HG03439 (cell line): ENCODE measurements around the gene TTLL5.

Experiments used
- ATAC-seq: cut with Tn5 transposase; IDR thresholded peaks from one replicate; pipeline ENCODE4 v1.9.1; 2021; ENCODE audit warnings: mild to moderate bottlenecking, moderate library complexity; ENCODE audit not compliant: unreplicated experiment

Gene TTLL5

DNA sequence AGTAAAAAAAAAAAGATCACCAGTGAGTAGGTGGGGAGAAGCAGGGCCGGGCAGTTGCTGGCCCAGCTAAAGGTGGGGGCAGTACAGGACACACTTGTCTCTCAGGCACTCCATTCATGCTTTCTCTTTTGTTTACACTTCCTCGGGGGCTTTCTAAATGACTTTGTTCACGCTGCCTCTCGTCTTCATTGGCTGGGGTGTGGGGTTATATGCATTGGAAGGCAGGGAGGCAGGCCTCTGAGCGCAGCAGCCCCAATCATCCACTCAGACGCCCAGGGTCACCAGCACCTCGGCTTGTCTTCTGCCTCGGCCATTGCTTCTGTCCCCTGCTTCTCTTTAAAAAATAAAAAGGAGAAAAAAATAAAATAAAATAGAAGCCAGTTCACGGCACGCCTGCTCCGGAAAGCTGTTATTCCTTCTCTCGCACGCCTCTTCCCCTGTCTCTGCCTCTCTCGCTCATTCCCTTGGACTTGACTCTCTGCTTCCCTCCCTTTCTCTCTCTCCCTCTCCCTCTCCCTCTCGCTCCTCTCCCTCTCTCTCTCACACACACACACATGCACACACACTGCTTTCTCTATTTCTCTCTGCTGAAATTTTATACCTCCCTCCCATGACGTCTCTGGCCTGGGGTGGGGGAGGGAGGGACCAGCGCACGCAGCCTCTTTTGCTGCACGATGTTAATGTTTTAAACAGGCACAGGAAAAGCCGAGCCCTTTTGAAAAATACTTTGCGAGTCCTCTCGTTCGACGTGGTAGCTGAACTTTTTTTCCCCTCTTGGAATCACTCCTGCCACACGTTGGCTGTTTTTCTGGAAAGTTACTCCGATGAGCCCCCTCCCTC, 320.6 kb downstream of the TTLL5 start, which contains the start of gene TGFB3:
TSS of gene TGFB3 (minus strand) at position 570 of the 840 bp plus-strand sequence. CDS start 1,102 bp downstream, outside the sequence.
- ATAC-seq, result peak; percentile 50

DNA sequence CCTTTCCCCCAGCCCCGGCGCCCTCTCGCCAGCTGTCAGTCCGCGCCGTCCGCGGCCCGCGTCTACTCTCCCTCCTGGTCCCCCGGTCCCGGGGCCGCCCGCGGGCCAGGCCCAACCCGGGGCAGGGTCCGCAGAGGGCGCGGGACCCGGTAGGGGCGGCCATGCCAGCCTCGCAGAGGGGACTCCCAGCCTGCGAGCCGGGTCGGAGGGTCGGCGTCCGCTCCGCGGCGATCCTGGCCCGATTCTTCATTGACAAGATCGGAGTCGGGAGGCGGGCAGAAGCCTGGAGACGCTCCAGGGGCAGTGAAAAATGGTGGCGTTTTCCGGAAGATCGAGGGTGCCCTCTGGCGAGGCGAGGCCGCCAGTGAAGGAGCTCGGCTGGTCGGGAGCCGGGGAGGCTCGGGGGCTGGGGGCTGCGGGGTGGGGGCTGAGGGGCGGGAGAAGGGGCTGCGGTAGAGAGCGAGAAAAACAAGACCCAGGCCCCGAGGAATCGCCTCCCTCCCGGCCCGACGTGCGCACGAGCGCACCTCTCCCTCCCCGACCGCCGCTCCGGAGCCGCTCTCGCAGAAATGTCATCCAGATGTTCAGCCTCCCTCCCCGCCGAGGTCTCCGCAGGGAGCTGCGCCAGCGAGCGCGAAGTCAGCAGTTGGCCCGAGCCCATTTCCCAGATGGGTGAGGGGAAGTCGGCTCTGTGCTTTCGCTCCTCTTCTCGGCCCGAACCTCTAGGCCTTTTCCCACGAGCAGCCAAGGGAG, 321.4 kb downstream of the TTLL5 start:
- ATAC-seq, result no peak

DNA sequence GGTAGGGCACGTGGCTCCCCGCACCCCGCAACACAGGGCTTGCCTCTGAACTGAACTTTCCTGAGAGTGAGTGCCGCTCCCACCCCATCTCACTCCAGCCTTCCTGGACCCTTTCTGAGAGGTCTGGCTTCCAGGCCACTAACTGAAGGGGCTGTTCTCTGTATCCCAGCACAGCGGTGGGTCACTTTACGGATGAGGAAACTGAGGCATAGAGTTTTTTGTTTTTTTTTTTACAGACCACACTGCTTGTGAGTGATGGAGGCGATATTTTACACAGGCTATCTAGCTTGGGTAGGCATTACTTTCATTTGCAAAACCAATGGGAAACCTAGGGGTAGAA, 321.9 kb downstream of the TTLL5 start:
- ATAC-seq, result no peak

- no peak for ATAC-seq
Observed at GRCh38 chr14:75984674-75985073, 323.6 kb downstream of the TTLL5 start.

DNA sequence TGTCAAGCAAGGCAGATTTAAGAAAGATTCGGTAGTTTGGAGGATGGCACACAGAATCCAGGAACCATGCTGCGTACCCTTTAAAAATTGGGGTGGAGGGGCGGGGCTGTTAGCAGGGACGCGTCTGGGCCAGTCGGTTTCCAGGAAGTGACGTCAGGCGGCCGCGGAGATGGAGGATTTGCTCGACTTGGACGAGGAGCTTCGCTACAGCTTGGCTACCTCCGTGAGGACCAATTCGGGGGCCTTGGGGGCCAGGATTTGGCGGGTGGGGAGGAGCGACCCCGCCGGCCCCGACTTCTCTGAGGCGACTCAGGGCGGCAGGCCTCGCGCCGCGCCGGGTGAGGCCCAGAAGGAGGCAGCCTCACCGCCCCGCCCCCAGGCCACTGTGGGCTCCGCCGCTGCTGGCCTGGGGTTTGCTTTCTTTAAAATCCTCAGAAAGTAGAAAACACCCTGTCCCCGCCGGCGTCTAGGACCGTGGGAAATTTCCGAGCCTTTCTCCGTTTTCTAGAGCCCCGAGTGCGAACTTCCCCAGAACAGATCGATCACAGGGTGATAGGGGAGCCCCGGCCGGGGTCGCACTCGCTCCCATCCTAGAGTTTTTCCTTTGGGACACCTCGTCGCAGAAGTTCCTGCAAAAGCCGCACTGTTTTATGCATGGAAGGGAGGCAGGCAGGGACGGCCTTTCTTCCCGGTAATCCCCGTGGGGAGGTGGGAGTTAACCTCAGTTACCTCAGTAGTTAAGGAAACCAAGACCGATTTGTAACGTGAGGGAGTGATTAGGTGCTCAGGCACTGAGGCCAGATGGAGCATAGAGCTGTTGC, 324.8 kb downstream of the TTLL5 start, which contains the start of gene IFT43:
TSS of gene IFT43 (plus strand) at position 146 of the 821 bp plus-strand sequence. CDS start at position 170, 24 bp downstream.
- ATAC-seq, result peak; percentile 65

DNA sequence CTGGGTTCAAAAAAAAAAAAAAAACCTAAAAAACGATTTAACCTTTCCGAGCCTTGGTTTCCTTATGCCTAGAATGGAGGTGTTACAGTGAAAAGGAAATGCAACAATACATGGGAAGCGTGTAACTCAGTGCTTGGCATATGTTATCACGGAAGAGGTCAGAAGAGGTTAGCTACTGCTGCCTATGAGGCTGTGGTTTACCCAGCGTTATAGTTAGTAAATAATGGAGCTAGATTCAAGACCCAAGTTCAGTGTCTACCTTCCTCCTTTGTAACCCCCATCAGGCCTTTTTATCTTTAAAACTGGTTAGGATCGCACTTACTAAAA, 325.4 kb downstream of the TTLL5 start:
- no peak for ATAC-seq

- ATAC-seq, result no peak
Observed at GRCh38 chr14:75987201-75987970, 326.3 kb downstream of the TTLL5 start.

DNA sequence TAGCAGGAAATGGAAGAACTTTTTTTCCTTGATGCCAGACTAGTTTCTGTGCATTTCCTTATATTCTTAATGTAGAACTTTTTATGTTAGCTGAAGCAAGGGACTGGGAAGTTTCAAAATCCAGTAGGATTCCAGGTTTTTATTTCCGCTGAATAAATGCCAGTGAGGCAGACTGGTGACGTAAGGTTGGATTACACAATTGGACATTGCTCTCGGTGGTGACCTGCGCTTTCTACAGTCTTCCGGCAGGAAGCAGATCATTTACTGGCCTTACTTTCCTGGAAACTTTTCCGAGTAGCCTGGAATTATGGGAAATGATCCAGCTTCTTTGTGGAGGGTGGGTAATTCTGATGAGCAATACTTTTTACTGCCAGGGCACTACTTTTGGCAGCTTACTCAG, 328.1 kb downstream of the TTLL5 start:
- ATAC-seq, result no peak

DNA sequence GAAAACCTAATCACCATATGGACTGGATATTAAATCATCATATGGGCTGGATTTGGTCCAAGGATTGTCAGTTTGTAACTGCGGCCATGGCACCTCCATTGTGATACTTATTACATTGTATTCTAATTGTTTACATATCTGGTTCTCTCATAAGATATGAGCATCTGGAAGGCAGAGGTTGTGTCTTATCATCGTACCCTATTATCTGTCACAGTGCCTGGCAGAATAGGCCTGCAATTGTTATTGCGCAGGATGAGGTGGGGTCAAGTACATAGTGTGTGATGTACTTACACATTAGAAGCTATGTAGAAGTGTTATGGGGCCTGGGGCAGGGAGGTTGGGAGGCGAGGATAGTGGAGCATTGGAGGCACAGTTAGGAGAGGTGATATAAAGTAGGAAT, 329.3 kb downstream of the TTLL5 start:
- no peak for ATAC-seq

DNA sequence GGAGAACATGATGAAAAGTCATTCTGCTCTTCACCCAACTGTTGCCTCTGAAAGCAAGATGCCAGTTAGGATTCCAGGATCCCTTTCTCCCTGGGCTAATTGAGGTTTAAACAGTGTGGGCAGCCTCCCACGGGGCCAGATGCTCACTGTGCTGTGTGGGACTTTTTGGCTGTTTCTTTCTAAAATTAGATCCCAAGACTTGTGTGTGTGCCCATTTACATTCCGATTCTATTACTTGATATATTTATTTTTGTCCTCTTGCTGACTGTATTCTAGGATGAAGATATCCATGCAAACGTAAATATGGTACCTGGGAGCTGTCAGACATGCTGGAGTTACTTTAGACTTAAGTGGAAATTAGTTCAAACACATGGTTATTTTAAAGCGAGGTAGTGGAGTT, 330.7 kb downstream of the TTLL5 start:
- no peak for ATAC-seq

- no peak for ATAC-seq
Observed at GRCh38 chr14:75993567-75994041, 332.6 kb downstream of the TTLL5 start.

DNA sequence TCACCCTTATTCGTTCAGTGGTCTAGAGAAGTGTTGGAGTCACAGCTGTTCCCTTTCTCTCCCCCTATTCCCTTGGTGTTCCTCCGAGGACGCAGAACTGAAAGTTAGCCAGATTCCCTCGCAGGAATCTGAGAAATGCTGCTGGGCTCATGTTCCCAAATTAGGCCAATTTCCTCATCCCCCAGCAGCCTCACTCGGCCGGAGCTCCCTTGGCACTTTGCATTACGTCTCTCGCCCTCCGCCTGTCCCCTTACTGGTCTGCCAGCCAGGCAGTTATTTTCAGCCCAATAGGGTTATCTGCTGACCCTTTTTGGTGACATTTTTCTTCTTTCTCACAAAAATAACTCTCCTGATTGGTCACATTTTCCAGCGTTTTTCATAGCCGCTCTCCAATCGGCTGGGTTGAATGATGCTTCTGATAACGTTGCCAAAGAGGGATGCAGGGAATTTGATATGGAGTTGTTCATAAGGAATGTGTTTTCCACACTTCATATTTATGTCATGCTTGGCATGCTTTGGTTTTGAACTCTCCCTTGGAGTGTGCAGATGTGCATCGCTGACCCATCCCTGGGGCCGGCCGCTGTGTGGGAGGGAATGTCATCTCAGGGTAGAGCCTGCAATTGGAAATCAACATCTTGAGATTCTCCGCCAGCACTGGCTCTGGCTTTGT, 334.5 kb downstream of the TTLL5 start:
- ATAC-seq, result no peak

DNA sequence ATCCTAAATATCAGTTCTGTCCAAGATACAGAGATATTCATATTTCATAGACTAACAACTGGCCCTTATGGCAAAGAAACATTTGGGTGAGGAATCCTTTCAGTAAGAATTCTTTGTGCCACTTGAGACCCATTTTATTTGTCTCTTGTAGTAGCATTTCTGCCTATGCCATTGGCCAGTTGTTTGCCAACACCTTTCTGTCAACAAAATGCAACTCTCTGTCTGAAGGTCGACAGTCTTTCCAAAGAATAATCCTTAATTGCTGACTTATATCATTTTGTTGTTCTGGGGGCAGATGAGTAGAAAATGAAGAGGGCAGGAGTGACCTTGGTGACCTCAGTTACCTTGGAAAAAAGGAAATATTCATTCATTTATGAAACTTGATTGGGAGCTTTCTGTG, 335.4 kb downstream of the TTLL5 start:
- ATAC-seq, result no peak

DNA sequence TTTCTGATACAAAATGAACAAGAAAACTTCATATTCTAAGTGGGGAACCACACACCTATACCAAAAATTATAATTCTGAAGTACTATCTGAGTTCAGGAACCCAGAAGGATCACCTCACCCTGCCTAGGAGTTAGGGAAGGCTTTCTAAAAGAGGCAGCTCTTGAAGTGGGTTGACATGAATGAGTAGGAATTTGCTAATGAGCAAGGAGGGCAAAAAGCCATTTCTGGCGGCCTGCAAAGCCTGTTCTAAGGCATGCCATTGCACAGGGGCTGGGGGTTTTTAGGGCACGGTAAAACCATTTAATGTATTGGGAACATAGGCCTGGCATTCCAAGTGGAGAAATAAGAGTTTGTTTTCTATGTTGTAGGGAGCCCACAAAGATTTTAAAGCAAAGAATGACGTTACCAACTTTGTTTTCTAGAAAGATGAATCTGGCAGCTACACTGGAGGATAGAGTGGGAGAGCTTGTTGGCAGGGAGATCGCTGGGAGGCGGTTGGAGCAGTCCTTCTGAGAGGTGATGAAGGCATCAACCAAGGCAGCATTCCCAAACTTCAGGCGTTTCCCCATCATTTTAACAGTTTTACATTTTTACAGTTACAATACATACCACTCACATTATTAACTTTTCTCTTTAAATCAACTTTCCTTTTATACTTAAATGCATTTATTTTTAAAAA, 338.6 kb downstream of the TTLL5 start:
- ATAC-seq, result no peak

DNA sequence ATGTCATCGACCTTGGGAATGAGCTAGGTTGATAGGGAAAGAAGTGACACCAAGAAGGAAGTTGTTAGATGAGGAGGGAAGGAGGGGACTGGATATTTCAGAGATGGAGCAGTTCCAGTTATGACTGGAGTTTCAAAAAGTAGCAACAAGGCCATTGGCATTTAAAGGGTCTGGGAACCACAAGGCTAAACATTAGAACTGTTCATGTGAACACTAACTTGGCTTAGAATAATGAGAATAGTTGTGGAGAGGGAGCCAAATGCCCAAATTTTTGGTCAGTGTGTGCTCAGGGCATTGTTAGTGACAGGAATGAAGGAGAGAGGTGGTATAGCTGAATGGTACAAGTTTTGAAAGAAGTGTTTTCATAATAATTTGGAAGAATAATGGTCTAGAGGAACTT, 341.3 kb downstream of the TTLL5 start:
- ATAC-seq, result no peak
